Neutrophil (primary cell): ENCODE data around the gene POLDIP3.

Experiments used
- H3K27ac ChIP-seq: fragments of 200-600 bp; sonication (generic); 2 replicates; pipeline ENCODE4 v1.5.1; 2016; ENCODE audit warnings: mild to moderate bottlenecking, moderate library complexity
- H3K27me3 ChIP-seq: fragments of 200-600 bp; sonication (generic); 2 replicates; pipeline ENCODE4 v1.6.0; 2016; ENCODE audit warnings: mild to moderate bottlenecking
- H3K36me3 ChIP-seq: fragments of 200-600 bp; sonication (generic); 2 replicates; pipeline ENCODE4 v1.5.1; 2017
- H3K4me1 ChIP-seq, 2 experiments: fragments of 200-600 bp in 1 of 2; sonication (generic) in 1 of 2; 1 replicate in 1 of 2; 2 replicates in 1 of 2; pipeline versions ENCODE4 v1.5.1 to v1.6.1; 2013 to 2016; ENCODE audit warnings: low read depth in 1 of 2, low read length in 1 of 2, mild to moderate bottlenecking in 1 of 2, moderate library complexity in 1 of 2; ENCODE audit not compliant: control insufficient read depth in 1 of 2, insufficient read depth in 1 of 2
- H3K4me3 ChIP-seq, 2 experiments: fragments of 200-600 bp in 1 of 2; sonication (generic) in 1 of 2; 1 replicate in 1 of 2; 2 replicates in 1 of 2; pipeline ENCODE4 v1.5.1; 2013 to 2016; ENCODE audit warnings: low read depth in 1 of 2, low read length in 1 of 2, mild to moderate bottlenecking in 1 of 2, moderate library complexity in 1 of 2
- H3K9me3 ChIP-seq: fragments of 200-600 bp; sonication (generic); 2 replicates; pipeline ENCODE4 v1.5.1; 2016
- TF ChIP-seq, protein P1 (sequence below): fragments of 200-600 bp; sonication (generic); IDR thresholded peaks from 2 replicates; pipeline ENCODE4 v1.5.1; 2016; ENCODE audit warnings: antibody characterized with exemption

The POLDIP3 gene

DNA sequence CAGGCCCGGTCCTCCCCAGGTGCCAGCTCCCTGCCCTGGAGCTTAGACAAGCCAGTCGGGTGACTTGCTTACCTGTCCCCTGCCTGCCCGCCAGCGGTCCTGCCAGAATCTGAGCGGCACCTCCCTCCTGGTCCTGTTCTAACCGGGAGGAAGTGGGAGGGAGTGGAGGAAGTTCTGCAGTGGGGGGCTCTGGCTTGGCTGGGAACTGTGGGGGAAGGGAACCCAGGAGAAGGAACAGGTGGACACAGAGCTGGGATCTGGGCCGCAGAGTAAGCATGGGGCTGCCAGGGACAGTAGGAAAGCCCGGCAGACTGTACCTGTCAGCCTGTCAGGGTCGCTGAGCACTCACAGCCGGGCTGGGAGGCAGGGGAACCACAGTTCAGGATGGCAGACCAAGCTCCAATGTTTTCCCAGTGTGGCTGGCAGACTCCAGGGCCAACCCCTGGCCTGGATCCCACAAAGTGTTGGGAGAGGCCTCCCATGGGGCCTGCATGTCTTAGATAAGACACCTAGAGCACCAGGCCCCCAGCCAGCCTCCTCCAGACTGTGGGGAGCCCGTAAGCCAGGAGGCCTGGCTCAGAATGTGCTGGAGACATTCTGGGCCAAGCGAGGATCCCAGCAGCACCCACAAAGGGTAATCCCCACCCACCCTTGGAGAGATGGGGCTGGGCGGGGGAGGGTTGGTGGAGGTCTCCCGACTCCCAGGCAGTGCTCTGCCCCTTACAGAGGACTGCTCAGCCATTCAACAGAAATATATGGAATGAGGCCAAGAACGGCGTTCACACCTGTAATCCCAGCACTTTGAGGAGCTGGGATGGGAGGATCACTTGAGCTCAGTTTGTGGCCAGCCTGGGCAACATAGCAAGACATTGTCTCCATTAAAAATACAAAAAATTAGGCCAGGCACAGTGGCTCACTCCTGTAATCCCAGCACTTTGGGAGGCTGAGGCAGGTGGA is 32.2 kb upstream of the POLDIP3 start:
- TF ChIP-seq, protein P1, sequence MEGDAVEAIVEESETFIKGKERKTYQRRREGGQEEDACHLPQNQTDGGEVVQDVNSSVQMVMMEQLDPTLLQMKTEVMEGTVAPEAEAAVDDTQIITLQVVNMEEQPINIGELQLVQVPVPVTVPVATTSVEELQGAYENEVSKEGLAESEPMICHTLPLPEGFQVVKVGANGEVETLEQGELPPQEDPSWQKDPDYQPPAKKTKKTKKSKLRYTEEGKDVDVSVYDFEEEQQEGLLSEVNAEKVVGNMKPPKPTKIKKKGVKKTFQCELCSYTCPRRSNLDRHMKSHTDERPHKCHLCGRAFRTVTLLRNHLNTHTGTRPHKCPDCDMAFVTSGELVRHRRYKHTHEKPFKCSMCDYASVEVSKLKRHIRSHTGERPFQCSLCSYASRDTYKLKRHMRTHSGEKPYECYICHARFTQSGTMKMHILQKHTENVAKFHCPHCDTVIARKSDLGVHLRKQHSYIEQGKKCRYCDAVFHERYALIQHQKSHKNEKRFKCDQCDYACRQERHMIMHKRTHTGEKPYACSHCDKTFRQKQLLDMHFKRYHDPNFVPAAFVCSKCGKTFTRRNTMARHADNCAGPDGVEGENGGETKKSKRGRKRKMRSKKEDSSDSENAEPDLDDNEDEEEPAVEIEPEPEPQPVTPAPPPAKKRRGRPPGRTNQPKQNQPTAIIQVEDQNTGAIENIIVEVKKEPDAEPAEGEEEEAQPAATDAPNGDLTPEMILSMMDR = no peak
- Histone ChIP-seq H3K4me3 (no peak overlapping the region), H3K4me1 (peaks cover 46 to 51% of the 10 kb centered on the region in 2 experiments), H3K27ac (no peak overlapping the region), H3K36me3 (no peaks in the 10 kb centered on the region), H3K9me3 (no peaks in the 10 kb centered on the region), H3K27me3 (no peaks in the 10 kb centered on the region)

DNA sequence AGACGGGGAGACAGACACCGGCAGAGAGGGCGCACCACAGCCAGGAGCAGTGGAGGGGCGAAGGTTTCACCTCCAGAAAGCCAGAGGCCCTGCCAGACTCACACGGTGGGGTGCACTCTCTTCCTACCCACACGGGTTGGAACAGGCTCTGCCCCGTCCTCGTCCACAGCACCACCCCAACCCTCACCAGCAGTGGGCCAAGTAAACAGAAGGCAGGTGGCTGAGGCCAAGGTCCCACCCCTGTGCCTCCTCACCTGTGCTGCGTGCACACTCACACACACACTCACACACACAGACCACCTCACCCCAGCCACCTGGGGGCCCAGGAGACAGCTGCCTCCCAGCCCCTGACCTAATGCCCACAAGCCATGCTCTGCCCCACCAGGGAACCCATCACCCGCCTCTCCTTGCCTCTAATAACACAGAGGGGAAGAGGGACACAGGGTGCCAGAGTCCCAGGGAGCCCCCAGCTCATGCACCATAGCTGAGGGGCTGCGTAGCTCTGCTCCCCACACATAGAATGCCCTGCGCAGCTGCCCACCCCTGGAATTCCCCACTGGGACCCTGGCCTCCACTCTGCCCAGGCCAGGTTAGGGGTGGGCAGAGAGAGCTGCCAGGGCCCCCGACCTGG is 31.4 kb upstream of the POLDIP3 start:
- H3K36me3 ChIP-seq = no peaks in the 10 kb centered on the region
- no peaks in the 10 kb centered on the region for H3K9me3 ChIP-seq
- H3K27me3 ChIP-seq = no peaks in the 10 kb centered on the region
- H3K27ac ChIP-seq = no peak overlapping the region
- H3K4me3 ChIP-seq = no peak overlapping the region
- H3K4me1 ChIP-seq = peaks cover 46 to 51% of the 10 kb centered on the region in 2 experiments
- TF ChIP-seq, protein P1 = no peak

DNA sequence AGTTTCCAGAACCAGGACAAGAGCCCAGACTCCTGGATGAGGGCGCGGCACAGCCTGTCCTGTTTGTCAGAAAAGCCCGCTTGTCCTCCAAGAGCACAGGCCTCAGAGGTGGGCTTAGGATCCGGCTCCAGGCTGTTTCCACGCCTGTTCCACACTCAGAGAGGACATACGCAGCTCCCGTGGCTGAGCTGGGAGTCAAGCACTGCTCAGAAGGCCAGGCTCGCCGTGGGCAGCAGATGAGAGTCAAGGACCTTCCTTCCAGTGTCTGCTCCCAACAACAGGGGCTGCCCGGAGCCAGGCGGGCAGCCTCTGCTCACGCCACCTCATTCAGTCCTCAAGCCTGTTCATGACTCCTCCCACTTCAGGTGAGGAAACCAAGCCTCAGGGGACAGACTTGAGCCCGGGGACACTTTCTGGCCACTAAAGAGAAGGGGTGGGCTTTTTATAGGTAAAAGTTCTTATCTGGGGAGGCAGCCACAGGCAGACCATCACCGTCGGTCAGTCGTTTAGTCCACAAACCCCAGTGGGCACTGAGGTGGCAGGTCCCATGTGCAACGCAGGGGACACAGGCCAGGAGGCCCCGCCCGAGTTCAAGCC is 30.8 kb upstream of the POLDIP3 start:
- Histone ChIP-seq H3K27ac (no peak overlapping the region), H3K27me3 (no peaks in the 10 kb centered on the region), H3K4me1 (peaks cover 46 to 51% of the 10 kb centered on the region in 2 experiments), H3K36me3 (no peaks in the 10 kb centered on the region), H3K9me3 (no peaks in the 10 kb centered on the region), H3K4me3 (no peak overlapping the region)
- TF ChIP-seq, protein P1 = no peak

- Histone ChIP-seq H3K27ac (no peak overlapping the region), H3K27me3 (no peaks in the 10 kb centered on the region), H3K4me1 (peaks cover 43 to 49% of the 10 kb centered on the region in 2 experiments), H3K9me3 (no peaks in the 10 kb centered on the region), H3K4me3 (no peak overlapping the region), H3K36me3 (no peaks in the 10 kb centered on the region)
- TF ChIP-seq, protein P1 = no peak
Measured at GRCh38 chr22:42644422-42645340, 30.0 kb upstream of the POLDIP3 start.
